HG02840 (cell line): ENCODE data around the gene ZDHHC24.
"Not testable (repeated sequence)": the region's sequence is repeated elsewhere in the genome, so short reads cannot be mapped to it uniquely, and the experiment has no call there.

Source experiments
- ATAC-seq: cut with Tn5 transposase; IDR thresholded peaks from one replicate; pipeline ENCODE4 v1.9.1; 2021; ENCODE audit warnings: mild to moderate bottlenecking, moderate library complexity, moderate number of reproducible peaks; ENCODE audit not compliant: unreplicated experiment, low FRiP score

Gene ZDHHC24

GRCh38 chr11:66546966-66547661 is 1.3 kb upstream of the ZDHHC24 start:
- no peak for ATAC-seq

- peak; percentile 11 for ATAC-seq
These were observed 619 bp upstream of the ZDHHC24 start, which contains the start of gene ACTN3 for GRCh38 chr11:66546368-66546965. Gene ACTN3 (plus strand): TSS chr11:66546903. CDS start chr11:66546938, 35 bp downstream.

GRCh38 chr11:66544952-66545351 is 896 bp downstream of the ZDHHC24 start:
- ATAC-seq, result not testable (repeated sequence)

GRCh38 chr11:66543263-66544107 is 2.4 kb downstream of the ZDHHC24 start:
- no peak for ATAC-seq

- no peak for ATAC-seq
These were observed 3.5 kb downstream of the ZDHHC24 start for GRCh38 chr11:66542362-66542761.

GRCh38 chr11:66541892-66542291 is 4.0 kb downstream of the ZDHHC24 start:
- no peak for ATAC-seq

- ATAC-seq, result not testable (repeated sequence)
These were observed 5.2 kb downstream of the ZDHHC24 start for GRCh38 chr11:66540598-66540997.

GRCh38 chr11:66539870-66540213 is 6.0 kb downstream of the ZDHHC24 start:
- no peak for ATAC-seq

GRCh38 chr11:66539170-66539869 is 6.5 kb downstream of the ZDHHC24 start:
- no peak for ATAC-seq

GRCh38 chr11:66532784-66533183 is 13.1 kb downstream of the ZDHHC24 start:
- no peak for ATAC-seq

- no peak for ATAC-seq
These were observed 14.0 kb downstream of the ZDHHC24 start for GRCh38 chr11:66531841-66532240.

GRCh38 chr11:66530927-66531709 is 14.7 kb downstream of the ZDHHC24 start:
- ATAC-seq, result no peak

GRCh38 chr11:66529655-66530054 is 16.2 kb downstream of the ZDHHC24 start:
- no peak for ATAC-seq

GRCh38 chr11:66529069-66529468 is 16.8 kb downstream of the ZDHHC24 start:
- no peak for ATAC-seq

GRCh38 chr11:66524304-66525040 is 21.4 kb downstream of the ZDHHC24 start:
- no peak for ATAC-seq

- no peak for ATAC-seq
These were observed 22.2 kb downstream of the ZDHHC24 start for GRCh38 chr11:66523611-66524010.

GRCh38 chr11:66510990-66511339 is 34.9 kb downstream of the ZDHHC24 start:
- ATAC-seq, result no peak

GRCh38 chr11:66510271-66510989 is 35.4 kb downstream of the ZDHHC24 start, which contains the start of gene BBS1:
Gene BBS1 (plus strand): TSS chr11:66510635. CDS start chr11:66510660, 25 bp downstream.
- peak; percentile 75 for ATAC-seq

- no peak for ATAC-seq
These were observed 36.7 kb downstream of the ZDHHC24 start for GRCh38 chr11:66509131-66509561.
